Lower lobe of right lung (tissue), 2 donors: ENCODE data around the gene WDR59. TPM values are rescaled to one million over a fixed set of nuclear protein-coding genes. Genes with fewer than 3 reads are reported as not detected.

Experiments
- ATAC-seq, 2 donors: fragments of 200-7000 bp; cut with Tn5 transposase; one replicate each; pipeline ENCODE4 v1.9.1; 2020 to 2022; ENCODE audit warnings: mild to moderate bottlenecking in 2 of 2, moderate library complexity in 2 of 2
- DNase-seq: peaks from one replicate; pipeline ENCODE4 v3.0.0-alpha.2; 2020
- H3K27ac ChIP-seq: fragments of 200-600 bp; one replicate; pipeline ENCODE4 v1.8.0; 2022
- H3K27me3 ChIP-seq: fragments of 200-600 bp; one replicate; pipeline ENCODE4 v1.8.0; 2022; ENCODE audit warnings: low read depth
- H3K36me3 ChIP-seq: fragments of 200-600 bp; one replicate; pipeline ENCODE4 v1.8.0; 2022; ENCODE audit warnings: mild to moderate bottlenecking
- H3K4me1 ChIP-seq: fragments of 200-600 bp; one replicate; pipeline ENCODE4 v1.8.0; 2022
- H3K4me3 ChIP-seq: fragments of 200-600 bp; one replicate; pipeline ENCODE4 v1.8.0; 2022; ENCODE audit warnings: mild to moderate bottlenecking
- H3K9me3 ChIP-seq: fragments of 200-600 bp; one replicate; pipeline ENCODE4 v1.8.0; 2022
- CTCF ChIP-seq: fragments of 200-600 bp; IDR thresholded peaks from one replicate; pipeline ENCODE4 v1.8.0; 2022; ENCODE audit warnings: antibody characterized with exemption, mild to moderate bottlenecking
- intact Hi-C: fragments of 100-400 bp; cut with DNase I; formaldehyde crosslinking; loops from one replicate; pipeline ENCODE4 v1.11.0; 2022
- total RNA-seq: library from RNA; stranded (reverse); fragmentation: NEBNext Ultra II Directional; extraction: Animal tissue kit (Norgen Biotek cat#: 25700); gene quantifications from one replicate; pipeline ENCODE4 v1.2.1, GENCODE V29; 2021
- donor health status: DM: no; HTN: yes; CAD: no; lungs with severe emphysema.

WDR59 gene
- total RNA-seq, 1 donor from 2014 or later, result 49.5 TPM

- DNase-seq (no peak), ATAC-seq (no peak)
- Histone ChIP-seq H3K27ac (no peak overlapping the region), H3K4me3 (no peak overlapping the region), H3K4me1 (peaks cover 6% of the 10 kb centered on the region), H3K36me3 (peaks cover 13% of the 10 kb centered on the region), H3K9me3 (no peaks in the 10 kb centered on the region), H3K27me3 (no peaks in the 10 kb centered on the region)
- intact Hi-C loops, result no loop called here
- TF ChIP-seq CTCF, result no peak
Measured at GRCh38 chr16:74982256-74982655, 2.7 kb downstream of the WDR59 start.

GRCh38 chr16:74975591-74975990 lies 9.3 kb downstream of the WDR59 start:
- Histone ChIP-seq H3K9me3 (no peaks in the 10 kb centered on the region), H3K27me3 (no peaks in the 10 kb centered on the region), H3K4me3 (no peak overlapping the region), H3K36me3 (peaks cover 19% of the 10 kb centered on the region), H3K27ac (no peak overlapping the region), H3K4me1 (no peaks in the 10 kb centered on the region)
- DNase-seq, result no peak
- no peak for TF ChIP-seq CTCF
- no peak for ATAC-seq
- intact Hi-C loops, result no loop called here

GRCh38 chr16:74973304-74973703 lies 11.6 kb downstream of the WDR59 start:
- no peaks in the 10 kb centered on the region for H3K4me1 ChIP-seq
- no peak for TF ChIP-seq CTCF
- no peak for DNase-seq
- no peaks in the 10 kb centered on the region for H3K27me3 ChIP-seq
- H3K36me3 ChIP-seq, result peaks cover 13% of the 10 kb centered on the region
- no peak overlapping the region for H3K4me3 ChIP-seq
- intact Hi-C loops, result no loop called here
- no peaks in the 10 kb centered on the region for H3K9me3 ChIP-seq
- no peak overlapping the region for H3K27ac ChIP-seq
- no peak for ATAC-seq

- TF ChIP-seq CTCF, result no peak
- DNase-seq, result no peak
- intact Hi-C loops, result no loop called here
- Histone ChIP-seq H3K36me3 (peaks cover 57% of the 10 kb centered on the region), H3K27me3 (no peaks in the 10 kb centered on the region), H3K9me3 (no peaks in the 10 kb centered on the region), H3K4me1 (no peaks in the 10 kb centered on the region), H3K27ac (no peak overlapping the region), H3K4me3 (no peak overlapping the region)
- ATAC-seq, result no peak
Measured at GRCh38 chr16:74954763-74955162, 30.2 kb downstream of the WDR59 start.

- no peak for TF ChIP-seq CTCF
- Histone ChIP-seq H3K36me3 (peaks cover 68% of the 10 kb centered on the region), H3K27ac (no peak overlapping the region), H3K9me3 (no peaks in the 10 kb centered on the region), H3K4me1 (no peaks in the 10 kb centered on the region), H3K4me3 (no peak overlapping the region), H3K27me3 (no peaks in the 10 kb centered on the region)
- no peak for DNase-seq
- ATAC-seq, result no peak
- intact Hi-C loops, result no loop called here
Measured at GRCh38 chr16:74951681-74952080, 33.2 kb downstream of the WDR59 start.

- Histone ChIP-seq H3K27ac (no peak overlapping the region), H3K4me3 (no peak overlapping the region), H3K27me3 (no peaks in the 10 kb centered on the region), H3K4me1 (no peaks in the 10 kb centered on the region), H3K36me3 (peaks cover 68% of the 10 kb centered on the region), H3K9me3 (no peaks in the 10 kb centered on the region)
- no peak for TF ChIP-seq CTCF
- intact Hi-C loops, result no loop called here
- DNase-seq (no peak), ATAC-seq (no peak)
Measured at GRCh38 chr16:74951206-74951605, 33.7 kb downstream of the WDR59 start.
